ENCODE data around the gene PLBD1.
A peak's percentile ranks its signal among the peaks of the same experiment; 100 is the strongest.

PLBD1 gene

DNA sequence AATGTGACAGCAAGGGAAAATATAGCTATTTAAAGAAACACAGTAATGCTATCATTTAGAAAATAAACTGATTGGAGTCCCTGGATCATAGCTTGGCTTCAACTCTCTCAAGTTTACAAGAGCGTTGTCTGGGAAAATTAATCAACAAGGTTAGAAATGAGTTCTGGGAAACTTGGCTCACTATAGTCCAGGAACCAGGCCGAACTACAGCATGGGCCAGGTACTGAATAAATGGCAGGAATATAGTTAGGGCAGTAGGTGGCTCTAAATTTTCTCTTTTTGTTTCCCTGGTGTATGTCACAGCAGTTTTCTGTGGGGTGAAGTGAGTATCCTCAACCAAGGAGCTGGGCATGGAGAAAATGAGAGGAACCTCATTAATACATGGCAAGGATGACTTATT, 72.4 kb downstream of the PLBD1 start:
- no peak for DNase-seq

DNA sequence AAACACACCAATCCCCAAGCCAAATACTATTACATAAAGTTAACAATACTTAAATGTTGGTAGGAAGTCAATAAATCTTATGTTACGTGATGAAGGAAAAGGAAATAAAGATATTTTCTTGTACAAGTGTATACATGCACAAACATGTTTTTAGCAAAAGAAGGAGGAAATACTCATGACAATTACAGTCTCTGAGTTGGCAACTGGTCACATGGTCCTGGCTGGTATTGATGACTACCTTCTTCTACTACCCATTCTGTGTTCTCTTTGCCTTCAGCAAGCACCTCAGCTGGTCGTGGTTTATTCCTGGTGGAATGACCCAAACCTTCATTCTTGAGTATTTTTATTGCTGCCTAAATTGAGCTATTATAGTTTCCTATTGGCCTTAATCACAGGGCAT, 84.8 kb downstream of the PLBD1 start:
- DNase-seq = no peak

DNA sequence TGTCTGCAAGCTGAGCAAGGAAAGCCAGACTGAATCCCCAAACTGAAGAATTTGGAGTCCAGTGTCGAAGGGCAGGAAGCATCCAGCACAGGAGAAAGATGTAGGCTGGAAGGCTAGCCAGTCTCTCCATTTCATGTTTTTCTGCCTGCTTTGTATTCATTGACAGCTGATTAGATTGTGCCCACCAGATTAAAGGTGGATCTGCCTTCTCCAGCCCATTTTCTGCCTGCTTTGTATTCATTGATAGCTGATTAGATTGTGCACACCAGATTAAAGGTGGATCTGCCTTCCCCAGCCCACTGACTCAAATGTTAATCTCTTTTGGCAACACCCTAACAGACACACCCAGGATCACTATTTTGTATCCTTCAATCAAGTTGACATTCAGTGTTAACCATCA, 85.3 kb downstream of the PLBD1 start:
- no peak for DNase-seq

DNA sequence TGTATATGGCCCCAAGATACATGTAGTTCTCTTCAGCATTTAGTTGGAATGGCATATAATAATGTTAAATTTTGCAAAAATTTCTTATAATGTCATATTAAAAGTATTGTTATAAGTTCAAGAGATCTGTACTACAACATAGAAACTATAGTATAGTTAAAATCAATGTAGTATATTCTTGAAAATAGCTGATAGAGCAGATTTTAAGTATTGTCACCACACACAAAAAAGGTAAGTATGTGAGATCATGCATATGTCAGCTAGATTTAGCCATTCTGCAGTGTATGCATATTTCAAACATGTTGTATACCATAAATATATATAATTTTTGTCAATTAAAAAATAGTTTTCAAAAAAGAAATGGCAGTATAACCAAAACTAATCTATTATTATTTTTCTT, 86.5 kb downstream of the PLBD1 start:
- DNase-seq = no peak

DNA sequence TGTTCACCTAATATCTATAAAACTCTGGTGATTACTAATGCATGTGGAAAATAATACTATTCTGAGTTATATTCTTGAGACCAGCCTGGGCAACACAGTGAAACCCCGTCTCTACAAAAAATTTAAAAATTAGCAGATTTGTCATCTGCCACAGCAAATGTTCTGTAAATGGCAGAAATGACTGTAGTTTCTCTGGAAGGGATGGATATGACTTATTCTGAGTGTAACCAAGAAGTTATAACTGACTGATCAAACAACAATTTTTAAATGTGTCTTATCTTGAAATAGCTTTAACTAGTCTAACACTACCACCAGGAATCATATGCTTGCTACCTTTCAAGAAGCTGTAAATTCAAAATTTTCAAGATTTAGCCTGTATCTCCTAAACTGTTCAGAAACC, 88.7 kb downstream of the PLBD1 start:
- no peak for DNase-seq

DNA sequence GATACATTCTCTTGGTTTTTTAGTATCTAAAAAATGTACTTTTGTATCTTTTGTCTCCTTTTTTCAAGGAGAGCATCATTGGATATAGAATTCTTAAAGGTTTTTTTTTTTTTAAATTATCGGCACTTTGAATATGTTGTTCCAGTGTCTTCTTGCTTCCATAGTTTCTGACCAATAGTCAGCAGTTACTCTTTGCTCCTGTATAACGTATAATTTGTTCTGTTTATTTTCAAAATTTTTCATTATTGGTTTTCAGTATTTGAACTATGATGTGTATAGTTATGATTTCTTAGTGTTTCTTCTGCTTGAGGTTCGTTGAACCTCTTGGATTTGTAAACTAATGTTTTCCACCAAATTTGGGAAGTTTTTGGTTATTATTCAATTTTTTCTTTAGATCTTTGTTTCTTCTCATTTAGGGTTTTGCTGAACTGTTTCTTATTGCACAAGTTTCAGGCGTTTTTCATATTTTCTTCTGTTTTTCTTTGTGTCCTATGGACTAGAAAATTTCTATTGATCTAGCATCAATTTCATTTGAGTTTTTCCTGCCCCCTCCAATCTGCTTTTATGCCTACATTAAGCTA, 93.9 kb downstream of the PLBD1 start:
- DNase-seq = no peak

DNA sequence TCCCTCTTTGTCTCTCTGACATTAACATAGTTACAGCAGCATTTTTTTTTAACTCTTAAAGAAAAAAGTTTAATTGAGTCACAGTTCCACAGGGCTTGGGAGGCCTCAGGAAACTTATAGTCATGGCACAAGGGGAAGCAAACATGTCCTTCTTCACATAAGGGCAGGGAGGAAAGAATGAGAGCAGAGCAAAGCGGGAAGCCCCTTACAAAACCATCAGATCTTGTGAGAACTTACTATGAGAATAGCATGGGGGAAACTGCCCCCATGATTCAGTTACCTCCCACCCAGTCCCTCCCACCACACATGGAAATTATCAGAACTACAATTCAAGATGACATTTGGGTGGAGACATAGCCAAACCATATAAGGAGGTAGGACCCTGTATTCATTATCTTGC, 96.2 kb downstream of the PLBD1 start:
- DNase-seq = no peak

DNA sequence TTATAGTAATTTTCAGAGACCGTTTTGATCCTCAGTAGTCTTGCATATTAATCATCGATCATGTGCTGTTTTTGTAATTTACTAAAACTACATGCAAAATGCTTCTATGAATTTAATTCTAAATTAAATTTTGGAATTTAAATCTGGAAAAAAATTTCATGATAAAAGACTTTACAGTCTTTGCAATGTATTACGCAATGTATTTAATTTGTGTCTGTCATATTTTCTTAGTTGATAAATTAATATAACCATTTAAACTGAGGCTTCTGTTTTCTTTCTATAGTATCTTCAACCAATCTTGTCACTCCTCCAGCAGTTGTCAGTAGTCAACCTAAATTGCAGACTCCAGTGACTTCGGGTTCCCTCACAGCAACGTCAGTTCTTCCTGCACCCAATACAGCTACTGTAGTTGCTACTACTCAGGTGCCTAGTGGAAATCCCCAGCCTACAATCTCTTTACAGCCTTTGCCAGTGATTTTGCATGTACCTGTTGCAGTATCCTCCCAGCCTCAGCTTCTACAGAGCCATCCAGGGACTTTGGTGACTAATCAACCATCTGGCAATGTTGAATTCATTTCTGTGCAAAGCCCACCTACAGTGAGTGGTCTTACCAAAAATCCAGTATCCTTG, 107.4 kb downstream of the PLBD1 start:
- no peak for DNase-seq

DNA sequence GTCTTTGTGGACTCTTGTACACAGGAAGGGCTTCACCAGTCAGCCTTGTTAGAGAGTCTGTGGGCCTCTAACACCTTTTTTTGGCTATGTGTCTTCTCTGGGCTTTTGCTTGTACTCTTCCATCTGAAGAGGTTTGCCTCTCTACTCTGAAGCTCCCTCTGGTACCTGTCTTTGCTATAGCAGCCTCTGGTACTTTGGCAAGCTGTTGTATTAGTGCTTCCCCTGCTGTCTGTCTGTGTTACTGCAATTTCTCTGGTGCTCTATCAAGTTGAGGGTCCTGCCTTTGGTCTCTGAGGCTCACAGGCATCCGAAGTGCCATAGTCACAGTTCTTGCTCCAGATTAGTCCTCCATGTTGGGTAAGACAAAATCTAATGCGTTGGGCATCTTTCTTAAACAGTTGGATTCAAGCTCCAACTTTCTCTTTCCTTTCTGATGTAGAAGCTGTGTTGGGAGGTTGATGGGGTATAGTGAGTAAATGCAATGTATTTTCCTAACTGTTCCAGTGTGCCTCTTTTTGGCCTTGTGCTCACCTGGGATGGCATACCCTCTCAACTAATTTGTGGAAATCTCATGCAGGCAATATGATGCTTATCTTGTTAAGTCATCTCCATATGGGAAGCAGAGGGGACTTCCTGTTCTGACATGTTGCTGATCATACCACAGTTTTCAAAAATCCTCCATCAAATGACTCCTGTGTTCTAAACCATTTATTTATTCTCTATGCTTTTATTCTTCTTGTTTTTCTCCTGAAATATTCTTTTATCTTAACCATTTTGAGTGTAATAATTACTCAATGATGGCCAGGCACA, 113.4 kb downstream of the PLBD1 start:
- peak; percentile 12 for DNase-seq

All from activated naive CD4-positive, alpha-beta T cell treated with Interleukin-2 at 50 U/mL for 16 hours (primary cell).